ENCODE data around the gene SAT1.

SAT1 gene

DNA sequence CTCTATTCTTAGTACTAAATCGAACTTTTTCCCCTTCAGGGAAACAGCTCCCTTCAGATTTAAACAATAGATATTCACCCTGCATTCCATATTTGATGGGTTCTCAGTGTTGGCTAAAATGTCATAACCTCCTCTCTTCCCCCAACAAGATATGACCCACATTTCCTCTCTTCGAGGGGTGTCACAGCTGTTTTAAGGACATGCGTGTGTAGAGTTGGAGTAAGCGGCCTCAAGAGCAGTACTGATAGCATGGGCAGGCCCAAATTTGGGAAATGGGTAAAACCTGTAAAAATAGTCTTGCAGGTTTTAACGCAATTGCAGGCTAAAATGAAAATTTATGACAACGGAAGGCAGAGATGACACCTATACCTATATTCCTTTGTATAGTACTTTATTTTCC lies 28.7 kb downstream of the SAT1 start:
- no peak for DNase-seq

GRCh38 chrX:23813808-23814207 lies 30.8 kb downstream of the SAT1 start:
- no peak for DNase-seq

DNA sequence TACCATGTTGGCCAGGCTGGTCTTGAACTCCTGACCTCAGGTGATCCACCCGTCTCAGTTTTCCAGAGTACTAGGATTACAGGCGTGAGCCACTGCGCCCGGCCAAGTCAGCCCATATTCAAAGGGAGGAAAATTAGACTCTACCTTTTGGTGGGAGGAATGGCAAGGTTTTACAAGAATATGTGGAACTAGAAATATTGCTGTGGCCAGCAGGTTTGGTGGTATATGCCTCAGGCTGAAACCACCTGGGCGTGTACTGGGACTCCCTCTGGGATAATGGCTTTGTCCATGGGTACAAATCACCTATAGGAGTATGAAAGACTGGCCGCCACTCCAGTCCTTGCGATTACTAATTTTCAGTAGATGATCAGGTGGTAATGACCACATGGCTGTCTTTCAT lies 32.4 kb downstream of the SAT1 start:
- no peak for DNase-seq

DNA sequence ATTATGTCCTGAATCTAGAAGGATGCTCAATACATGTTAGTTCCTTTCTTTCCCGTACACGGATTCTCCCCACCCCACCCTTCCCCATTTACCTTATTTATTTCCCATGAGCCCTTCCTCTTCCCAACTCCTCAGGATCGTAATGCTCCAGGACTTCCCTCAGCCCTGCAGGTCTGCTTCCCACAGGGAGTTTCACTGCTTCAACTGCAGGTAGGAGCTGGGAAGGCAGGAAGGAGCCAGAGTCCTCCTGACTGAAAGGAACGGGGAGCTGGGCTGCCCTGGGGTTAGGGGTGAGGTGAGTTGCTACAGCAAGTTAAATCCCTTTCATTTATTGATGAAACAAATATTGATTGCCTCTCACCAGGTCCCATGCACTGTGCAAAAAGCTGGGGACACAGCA lies 33.2 kb downstream of the SAT1 start:
- no peak for DNase-seq

GRCh38 chrX:23817979-23818336 lies 35.0 kb downstream of the SAT1 start:
- DNase-seq: no peak

DNA sequence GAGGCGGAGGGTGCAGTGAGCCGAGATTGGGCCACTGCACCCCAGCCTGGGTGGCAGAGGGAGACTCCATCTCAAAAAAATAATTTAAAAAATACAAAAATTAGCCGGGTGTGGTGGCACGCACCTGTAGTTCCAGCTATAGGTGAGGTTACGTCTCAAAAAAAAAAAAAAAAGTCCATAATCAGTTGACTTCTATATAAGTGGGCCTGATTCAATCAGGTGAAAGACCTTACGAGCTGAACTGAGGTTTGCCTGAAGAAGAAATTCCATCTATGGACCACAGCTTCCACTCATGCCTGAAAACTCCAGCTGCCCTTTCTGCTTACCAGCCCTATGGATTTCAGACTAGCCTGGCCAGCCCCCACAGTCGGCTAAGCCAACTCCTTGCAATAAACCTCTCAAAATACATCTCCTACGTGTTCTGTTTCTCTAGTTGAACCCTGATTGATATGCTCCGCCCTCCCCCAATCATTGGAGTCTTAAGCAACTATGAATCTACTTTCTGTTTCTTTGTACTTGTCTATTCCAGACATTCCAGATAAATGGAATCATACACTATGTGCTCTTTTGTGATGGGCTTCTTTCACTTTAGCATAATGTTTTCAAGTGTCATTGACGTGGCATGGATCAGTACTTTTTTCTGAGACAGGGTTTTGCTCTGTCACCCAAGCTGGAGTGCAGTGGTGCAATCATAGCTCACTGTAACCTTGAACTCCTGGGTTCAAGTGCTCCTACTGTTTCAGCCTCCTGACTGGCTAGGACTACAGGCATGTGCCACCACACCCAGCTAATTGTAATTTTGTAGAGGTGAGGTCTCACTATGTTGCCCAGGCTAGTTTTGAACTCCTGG lies 36.6 kb downstream of the SAT1 start:
- no peak for DNase-seq

GRCh38 chrX:23820235-23820782 lies 37.3 kb downstream of the SAT1 start:
- no peak for DNase-seq

DNA sequence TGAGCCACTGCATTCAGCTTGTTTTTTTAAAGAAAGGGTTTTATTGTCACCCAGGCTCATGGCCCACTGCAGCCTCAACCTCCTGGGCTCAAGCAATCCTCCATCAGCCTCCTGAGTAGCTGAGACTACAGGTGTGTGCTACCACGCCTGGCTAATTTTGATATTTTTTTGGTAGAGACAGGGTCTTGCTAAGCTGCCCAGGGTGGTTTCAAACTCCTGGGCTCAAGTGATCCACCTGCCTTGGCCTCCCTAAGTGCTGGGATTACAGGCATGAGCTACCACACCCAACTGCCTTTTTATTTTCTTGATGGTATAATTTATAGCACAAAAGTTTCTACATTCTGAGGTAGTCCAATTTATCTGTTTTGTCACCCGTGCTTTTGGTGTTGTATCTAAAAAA lies 38.9 kb downstream of the SAT1 start:
- DNase-seq: no peak

GRCh38 chrX:23822397-23822796 lies 39.4 kb downstream of the SAT1 start:
- DNase-seq: no peak

- no peak for DNase-seq
Measured at GRCh38 chrX:23822841-23823240, 39.9 kb downstream of the SAT1 start.

DNA sequence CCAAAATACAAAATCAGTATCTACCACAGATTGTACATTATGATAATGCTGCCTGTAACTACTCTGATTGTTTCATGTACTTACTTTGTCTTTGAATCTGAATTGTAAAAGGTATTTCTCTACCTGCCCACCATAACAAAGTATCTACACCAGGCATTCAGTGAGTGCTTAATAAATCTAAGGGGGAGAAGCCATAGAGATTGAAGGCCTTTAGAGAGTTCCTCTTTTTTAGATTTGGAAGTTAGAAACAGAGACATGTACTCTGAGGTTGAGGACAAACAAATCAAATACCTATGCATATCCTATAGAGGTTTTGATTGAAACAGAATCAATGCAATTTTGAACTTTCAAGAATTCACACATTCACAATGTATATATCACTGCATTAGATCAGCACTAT lies 42.7 kb downstream of the SAT1 start:
- DNase-seq: no peak

DNA sequence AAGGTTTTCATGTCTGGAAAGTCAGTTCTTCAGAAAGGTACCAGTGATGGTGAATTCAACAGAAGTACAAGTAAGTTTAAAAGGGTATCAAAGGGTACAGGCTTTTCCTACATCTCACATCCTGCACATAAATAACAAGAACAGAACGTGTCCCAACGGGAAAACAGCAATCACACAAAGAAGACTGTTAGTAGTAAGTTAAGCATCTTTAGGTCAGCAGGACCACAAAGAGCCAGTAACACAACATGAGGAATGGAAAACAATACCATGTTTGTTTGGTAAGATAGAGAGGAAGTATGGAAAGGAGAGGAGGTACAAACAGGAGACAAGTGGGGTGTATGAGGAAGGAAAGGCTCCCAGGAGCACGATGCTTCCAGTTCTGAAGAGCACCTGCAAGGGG lies 43.2 kb downstream of the SAT1 start:
- no peak for DNase-seq

DNA sequence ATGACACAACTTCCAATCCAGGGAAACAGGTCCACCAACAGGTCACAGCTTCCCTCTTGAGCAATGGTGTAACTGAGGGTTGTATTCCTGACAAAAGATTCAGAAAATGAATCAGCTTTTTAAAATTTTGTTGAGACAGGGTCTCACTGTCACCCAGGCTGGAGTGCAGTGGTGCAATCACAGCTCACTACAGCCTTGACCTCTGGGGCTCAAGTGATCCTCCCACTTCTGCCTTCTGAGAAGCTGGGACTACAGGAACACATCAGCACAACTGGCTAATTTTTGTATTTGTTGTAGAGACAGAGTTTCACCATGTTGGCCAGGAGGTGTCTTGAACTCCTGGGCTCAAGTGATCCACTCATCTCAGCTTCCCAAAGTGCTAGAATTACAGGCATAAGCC lies 43.7 kb downstream of the SAT1 start:
- no peak for DNase-seq

GRCh38 chrX:23828881-23829280 lies 45.9 kb downstream of the SAT1 start:
- DNase-seq: no peak

DNA sequence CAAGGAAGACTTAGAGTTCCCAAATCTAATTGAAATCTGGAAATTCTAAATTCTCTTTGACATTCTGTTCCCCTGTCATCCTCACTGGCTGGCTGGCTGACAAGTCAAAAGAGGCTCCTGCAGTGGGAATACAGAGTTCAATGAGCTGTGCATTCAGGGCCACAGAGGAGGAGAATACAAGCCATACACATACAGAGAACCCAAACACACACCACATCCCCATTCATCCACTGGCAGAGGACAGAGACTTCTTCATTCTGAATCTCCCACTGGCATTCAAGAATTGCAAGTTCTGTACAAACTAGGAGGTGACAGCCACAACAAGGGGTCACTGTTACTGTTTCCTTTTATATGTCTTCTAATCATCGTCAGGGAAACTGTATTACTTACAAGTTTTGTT lies 49.7 kb downstream of the SAT1 start:
- DNase-seq: no peak
